GM12875 (cell line): ENCODE results near the gene ZBTB7C.

ENCODE experiments used
- H3K4me3 ChIP-seq: one replicate; pipeline ENCODE4 v1.5.1; 2011; ENCODE audit warnings: low read depth, low read length, control low read depth
- TF ChIP-seq, protein P1 (sequence below): IDR thresholded peaks from 2 replicates; pipeline ENCODE4 v1.5.1; 2011; ENCODE audit warnings: low read depth, mild to moderate bottlenecking, control low read depth, inconsistent platforms, low read length, moderate library complexity, borderline replicate concordance; ENCODE audit not compliant: insufficient read depth

ZBTB7C gene

DNA sequence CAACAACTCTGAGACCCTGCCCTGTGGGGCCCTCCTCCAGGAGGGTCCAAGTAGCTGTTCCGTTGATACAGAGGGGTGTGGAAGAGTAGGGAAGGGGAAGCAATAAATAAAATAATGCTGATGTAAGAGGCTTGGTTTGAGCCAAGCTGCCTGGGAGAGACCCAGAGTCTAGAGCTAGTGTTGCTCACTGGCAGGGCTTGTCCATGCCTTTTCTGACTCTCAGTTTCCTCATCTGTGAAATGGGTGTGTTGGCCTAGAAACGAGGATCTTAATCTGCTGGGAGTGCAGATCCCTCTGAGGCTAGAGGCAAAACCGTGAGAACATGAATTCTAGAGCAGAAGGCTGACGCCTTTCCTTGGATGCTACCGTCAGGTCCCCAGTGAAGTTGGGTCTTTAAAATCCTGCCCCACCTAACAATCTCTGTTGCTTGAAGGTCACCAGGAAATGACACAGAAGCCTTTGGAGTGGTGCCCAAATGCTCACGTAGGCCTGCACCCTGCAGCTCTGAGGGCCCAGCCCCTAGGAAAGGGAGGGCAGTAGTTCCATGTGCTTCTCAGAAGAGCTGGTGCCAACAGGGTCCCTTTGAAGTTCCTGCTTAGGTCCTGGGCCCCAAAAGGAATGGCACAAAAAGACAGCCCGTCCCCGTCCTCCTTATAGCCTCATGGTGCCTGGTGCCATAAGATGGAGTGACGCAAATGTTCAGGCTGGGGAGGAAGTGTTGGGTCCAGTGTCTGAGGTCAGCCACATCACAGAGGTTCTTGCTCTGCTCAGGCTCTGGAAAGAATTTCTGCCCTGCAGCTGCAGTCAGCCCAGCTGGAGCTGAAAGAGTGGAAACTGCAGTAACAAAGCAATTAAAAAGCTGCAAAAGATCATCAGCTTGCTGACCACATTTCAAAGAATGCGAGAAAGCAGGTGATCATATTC is 405.5 kb downstream of the ZBTB7C start:
- H3K4me3 ChIP-seq, result no peak overlapping the region
- TF ChIP-seq, protein P1, sequence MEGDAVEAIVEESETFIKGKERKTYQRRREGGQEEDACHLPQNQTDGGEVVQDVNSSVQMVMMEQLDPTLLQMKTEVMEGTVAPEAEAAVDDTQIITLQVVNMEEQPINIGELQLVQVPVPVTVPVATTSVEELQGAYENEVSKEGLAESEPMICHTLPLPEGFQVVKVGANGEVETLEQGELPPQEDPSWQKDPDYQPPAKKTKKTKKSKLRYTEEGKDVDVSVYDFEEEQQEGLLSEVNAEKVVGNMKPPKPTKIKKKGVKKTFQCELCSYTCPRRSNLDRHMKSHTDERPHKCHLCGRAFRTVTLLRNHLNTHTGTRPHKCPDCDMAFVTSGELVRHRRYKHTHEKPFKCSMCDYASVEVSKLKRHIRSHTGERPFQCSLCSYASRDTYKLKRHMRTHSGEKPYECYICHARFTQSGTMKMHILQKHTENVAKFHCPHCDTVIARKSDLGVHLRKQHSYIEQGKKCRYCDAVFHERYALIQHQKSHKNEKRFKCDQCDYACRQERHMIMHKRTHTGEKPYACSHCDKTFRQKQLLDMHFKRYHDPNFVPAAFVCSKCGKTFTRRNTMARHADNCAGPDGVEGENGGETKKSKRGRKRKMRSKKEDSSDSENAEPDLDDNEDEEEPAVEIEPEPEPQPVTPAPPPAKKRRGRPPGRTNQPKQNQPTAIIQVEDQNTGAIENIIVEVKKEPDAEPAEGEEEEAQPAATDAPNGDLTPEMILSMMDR, result no peak

DNA sequence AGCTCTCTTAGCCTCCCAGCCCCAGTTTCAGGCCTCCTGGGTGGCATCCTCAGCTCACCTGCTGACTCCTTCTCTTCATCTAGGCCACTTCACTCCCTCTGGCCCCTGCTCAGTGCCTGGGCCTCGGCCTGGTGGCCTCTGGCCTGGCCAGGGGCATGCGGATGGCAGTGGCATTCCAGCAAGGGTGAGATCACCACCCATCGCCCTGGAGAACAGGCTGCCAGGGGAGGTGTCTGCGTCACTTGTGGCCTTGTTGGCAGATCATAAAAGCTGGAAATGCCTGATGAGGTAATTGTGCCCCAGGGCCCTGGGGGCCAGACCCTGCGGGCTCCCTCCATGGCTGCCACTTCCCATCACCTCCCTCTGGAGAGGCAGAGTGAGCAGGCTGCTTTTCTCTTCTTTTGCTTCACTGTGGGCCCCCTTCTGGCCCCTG is 406.2 kb downstream of the ZBTB7C start:
- H3K4me3 ChIP-seq, result no peak overlapping the region
- TF ChIP-seq, protein P1, result no peak

DNA sequence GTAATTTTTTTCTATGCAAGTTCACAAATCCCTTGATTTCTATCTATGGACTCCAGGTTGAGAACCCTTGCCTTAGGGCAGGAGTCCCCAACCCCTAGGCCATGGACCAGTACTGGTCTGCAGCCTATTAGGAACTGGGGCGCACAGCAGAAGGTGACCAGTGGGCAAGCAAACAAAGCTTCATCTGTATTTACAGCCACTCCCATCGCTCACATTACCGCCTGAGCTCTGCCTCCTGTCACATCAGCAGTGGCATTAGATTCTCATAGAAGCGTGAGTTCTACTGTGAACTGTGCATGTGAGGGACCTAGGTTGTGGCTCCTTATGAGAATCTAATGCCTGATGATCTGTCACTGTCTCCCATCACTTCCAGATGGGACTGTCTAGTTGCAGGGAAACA is 408.5 kb downstream of the ZBTB7C start:
- TF ChIP-seq, protein P1, result no peak
- no peak overlapping the region for H3K4me3 ChIP-seq

DNA sequence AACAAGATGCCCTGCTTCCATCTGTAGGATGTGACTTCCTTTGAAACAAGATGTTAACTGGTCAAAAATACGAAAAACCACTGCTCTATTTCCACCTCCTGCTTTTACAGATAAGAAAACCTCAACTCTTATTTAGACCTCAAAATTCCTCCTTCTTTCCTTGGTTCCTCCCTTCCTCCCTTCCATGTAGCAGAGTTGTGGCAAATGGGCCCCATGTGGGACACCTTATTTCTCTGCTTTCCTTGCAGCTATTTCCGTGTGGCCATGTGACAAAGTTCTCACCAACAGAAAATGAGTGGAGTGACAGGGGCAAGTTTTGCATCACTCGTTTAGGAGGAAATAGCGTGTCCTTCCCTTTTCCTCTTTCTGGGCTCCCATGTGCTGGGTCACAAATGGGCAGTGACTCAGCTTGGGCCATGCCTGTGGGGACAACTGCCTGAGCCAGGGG is 409.4 kb downstream of the ZBTB7C start:
- TF ChIP-seq, protein P1, result no peak
- H3K4me3 ChIP-seq, result no peak overlapping the region

DNA sequence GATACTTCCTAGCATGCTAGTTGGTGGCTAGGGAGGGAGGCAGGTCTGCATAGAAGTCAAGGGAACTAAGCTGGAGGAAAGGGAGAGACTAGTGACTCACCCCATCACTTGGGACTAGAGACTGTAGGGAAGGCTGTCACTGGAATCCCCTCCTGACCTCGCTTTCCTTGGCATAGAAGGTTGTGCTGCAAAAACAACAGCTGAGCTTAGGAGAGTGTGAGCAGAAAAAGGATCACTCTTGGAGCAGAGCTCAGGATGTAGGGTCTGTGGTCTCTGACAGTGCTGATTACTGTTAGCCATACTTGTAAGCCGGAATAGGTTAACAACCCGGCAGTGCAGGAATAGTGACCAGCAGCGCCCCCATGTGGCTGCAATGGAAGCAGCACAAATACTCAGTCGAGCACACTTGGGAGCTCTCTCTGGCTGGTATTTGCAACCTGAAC is 411.8 kb downstream of the ZBTB7C start:
- no peak overlapping the region for H3K4me3 ChIP-seq
- TF ChIP-seq, protein P1, result peak; percentile 37; the same call in 1 of the 2 replicates

DNA sequence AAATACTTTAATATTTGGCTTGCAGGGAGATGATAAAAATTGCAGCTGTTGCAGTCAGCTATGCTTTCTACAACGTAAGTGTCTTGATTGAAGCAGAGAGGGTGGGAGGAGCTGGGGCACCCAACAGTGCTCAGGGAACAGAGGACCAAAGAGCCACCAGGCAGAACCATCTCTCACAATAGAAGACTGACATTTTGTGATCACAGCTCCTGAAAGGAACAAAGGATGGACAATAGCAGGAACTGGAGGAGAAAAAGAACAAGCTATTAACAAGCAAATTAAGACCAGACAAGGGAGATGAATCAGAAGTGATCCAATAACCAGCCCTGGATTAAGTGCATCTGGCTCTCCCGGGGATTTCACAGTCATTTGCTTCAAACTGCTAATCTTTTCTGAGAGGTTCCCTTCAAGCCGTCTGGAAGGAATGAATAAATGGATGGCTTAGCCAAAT is 413.1 kb downstream of the ZBTB7C start:
- TF ChIP-seq, protein P1, result no peak
- no peak overlapping the region for H3K4me3 ChIP-seq

DNA sequence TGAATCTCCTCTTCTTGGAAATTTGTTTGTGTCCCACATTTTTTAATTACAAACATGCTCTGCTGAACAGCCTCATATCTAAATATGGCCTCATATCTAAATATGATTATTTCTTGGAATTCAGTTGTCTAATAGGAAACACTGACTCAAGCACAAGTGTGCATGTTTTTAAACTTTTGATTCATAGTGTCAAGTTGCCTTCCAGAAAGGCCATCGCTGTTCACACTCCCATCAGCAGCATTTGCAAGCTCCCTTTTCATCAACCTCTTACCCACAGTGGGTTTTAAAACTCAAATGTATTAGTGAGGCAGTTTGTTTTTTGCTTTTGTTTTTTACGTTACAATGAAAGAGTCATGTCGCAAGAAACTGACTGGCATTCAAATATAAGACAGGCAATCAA is 413.5 kb downstream of the ZBTB7C start:
- H3K4me3 ChIP-seq, result no peak overlapping the region
- TF ChIP-seq, protein P1, result no peak
